ENCODE results near the gene RLF.

DNA sequence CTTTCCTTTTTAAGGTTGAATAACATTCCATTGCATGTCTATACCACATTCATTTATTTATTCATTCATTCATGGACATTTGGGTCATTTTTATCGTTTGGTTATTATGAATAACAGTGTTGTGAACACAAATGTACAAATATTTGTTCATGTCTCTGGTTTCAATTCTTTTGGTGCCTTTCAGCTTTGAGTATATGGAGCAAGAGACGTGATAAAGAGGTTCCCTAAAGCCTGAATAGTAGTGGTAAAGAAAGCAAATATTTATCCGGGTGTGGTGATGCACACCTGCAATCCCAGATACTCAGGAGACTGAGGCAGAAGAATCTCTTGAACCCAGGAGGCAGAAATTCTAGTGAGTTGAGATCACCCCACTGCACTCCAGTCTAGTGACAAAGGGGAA is 5.3 kb upstream of the RLF start:
- TF ChIP-seq SP2 (IDR thresholded peaks at IDR 0.05; ENCODE audit: low read length): no peak
- no peak for TF ChIP-seq CEBPB (IDR thresholded peaks at IDR 0.05; ENCODE audit: low read depth, low read length)
- no peak for TF ChIP-seq TAF1 (IDR thresholded peaks at IDR 0.05; ENCODE audit: low read depth, low read length)
- TF ChIP-seq YY1 (IDR thresholded peaks at IDR 0.05; ENCODE audit: low read depth, low read length): no peak
- TF ChIP-seq, protein P1, sequence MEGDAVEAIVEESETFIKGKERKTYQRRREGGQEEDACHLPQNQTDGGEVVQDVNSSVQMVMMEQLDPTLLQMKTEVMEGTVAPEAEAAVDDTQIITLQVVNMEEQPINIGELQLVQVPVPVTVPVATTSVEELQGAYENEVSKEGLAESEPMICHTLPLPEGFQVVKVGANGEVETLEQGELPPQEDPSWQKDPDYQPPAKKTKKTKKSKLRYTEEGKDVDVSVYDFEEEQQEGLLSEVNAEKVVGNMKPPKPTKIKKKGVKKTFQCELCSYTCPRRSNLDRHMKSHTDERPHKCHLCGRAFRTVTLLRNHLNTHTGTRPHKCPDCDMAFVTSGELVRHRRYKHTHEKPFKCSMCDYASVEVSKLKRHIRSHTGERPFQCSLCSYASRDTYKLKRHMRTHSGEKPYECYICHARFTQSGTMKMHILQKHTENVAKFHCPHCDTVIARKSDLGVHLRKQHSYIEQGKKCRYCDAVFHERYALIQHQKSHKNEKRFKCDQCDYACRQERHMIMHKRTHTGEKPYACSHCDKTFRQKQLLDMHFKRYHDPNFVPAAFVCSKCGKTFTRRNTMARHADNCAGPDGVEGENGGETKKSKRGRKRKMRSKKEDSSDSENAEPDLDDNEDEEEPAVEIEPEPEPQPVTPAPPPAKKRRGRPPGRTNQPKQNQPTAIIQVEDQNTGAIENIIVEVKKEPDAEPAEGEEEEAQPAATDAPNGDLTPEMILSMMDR (IDR thresholded peaks at IDR 0.05; ENCODE audit: control extremely low read depth in 1 of 3, insufficient read depth in 1 of 3, low read depth in 1 of 3, low read length in 3 of 3): no peak
